WTC11 (cell line): ENCODE results near the gene PIK3C2A. TPM values are rescaled to one million over a fixed set of nuclear protein-coding genes. Genes with fewer than 3 reads are reported as not detected.

Experiments
- ATAC-seq: fragments of 200-7000 bp; cut with Tn5 transposase; 2 replicates; pipeline ENCODE4 v1.10.0; 2021; ENCODE audit warnings: mild to moderate bottlenecking, moderate library complexity
- CTCF ChIA-PET: fragments of 300-600 bp; sonication (Branson Sonifier 250); formaldehyde crosslinking; loops from one replicate; lab custom pipeline; 2021; ENCODE audit warnings: antibody characterized with exemption; lab: Charles Lee
- POLR2A ChIA-PET: fragments of 350-600 bp; sonication (Branson Sonifier 250); formaldehyde crosslinking; loops from one replicate; lab custom pipeline; 2021; ENCODE audit warnings: antibody characterized with exemption; lab: Charles Lee
- DNase-seq: peaks from one replicate; pipeline ENCODE4 v3.0.0; 2021; ENCODE audit warnings: low spot score
- H3K27ac Mint-ChIP-seq: 2 replicates; pipeline ENCODE4 v1.8.0; 2021; ENCODE audit warnings: mixed read lengths
- H3K27me3 Mint-ChIP-seq: 2 replicates; pipeline ENCODE4 v1.8.0; 2021; ENCODE audit warnings: low read depth, mild to moderate bottlenecking, moderate library complexity, mixed read lengths
- H3K36me3 Mint-ChIP-seq: 2 replicates; pipeline ENCODE4 v1.8.0; 2021; ENCODE audit warnings: mixed read lengths
- H3K4me1 Mint-ChIP-seq: 2 replicates; pipeline ENCODE4 v1.8.0; 2022; ENCODE audit warnings: mixed read lengths
- H3K4me3 Mint-ChIP-seq: 2 replicates; pipeline ENCODE4 v1.8.0; 2021; ENCODE audit warnings: mild to moderate bottlenecking, moderate library complexity, mixed read lengths
- H3K9me3 Mint-ChIP-seq: 2 replicates; pipeline ENCODE4 v1.8.0; 2021; ENCODE audit warnings: mixed read lengths
- CREB1 ChIP-seq: sonication (generic); formaldehyde crosslinking; IDR thresholded peaks from 2 replicates; pipeline ENCODE4 v1.8.0; 2023; ENCODE audit warnings: mild to moderate bottlenecking, missing genetic modification reagents
- EMX1 ChIP-seq: fragments of 250-450 bp; sonication (Bioruptor Pico); IDR thresholded peaks from 2 replicates; pipeline ENCODE4 v1.8.0; 2021; ENCODE audit warnings: mild to moderate bottlenecking
- FOXK1 ChIP-seq: sonication (generic); formaldehyde crosslinking; IDR thresholded peaks from 2 replicates; pipeline ENCODE4 v1.8.0; 2022; ENCODE audit warnings: mild to moderate bottlenecking, moderate library complexity, missing genetic modification reagents
- GABPB1 ChIP-seq: sonication (generic); formaldehyde crosslinking; IDR thresholded peaks from 2 replicates; pipeline ENCODE4 v1.8.1; 2023; ENCODE audit warnings: mild to moderate bottlenecking, missing genetic modification reagents
- GTF2I ChIP-seq: fragments of 250-450 bp; sonication (Bioruptor Pico); conservative IDR thresholded peaks from 2 replicates; pipeline ENCODE4 v1.4.0; 2021; ENCODE audit warnings: mild to moderate bottlenecking
- JAZF1 ChIP-seq: fragments of 250-450 bp; sonication (Bioruptor Pico); IDR thresholded peaks from 2 replicates; pipeline ENCODE4 v1.9.0; 2021; ENCODE audit warnings: moderate library complexity, mild to moderate bottlenecking, inconsistent platforms
- MXD4 ChIP-seq: fragments of 250-450 bp; sonication (Bioruptor Pico); IDR thresholded peaks from 2 replicates; pipeline ENCODE4 v1.8.0; 2021; ENCODE audit warnings: mild to moderate bottlenecking, moderate library complexity, borderline replicate concordance
- NFATC4 ChIP-seq: fragments of 250-450 bp; sonication (Bioruptor Pico); IDR thresholded peaks from 2 replicates; pipeline ENCODE4 v1.9.0; 2021; ENCODE audit warnings: mild to moderate bottlenecking
- NR2C2 ChIP-seq: sonication (generic); formaldehyde crosslinking; IDR thresholded peaks from 2 replicates; pipeline ENCODE4 v1.8.0; 2022; ENCODE audit warnings: mild to moderate bottlenecking, missing genetic modification reagents
- NR3C1 ChIP-seq: sonication (generic); formaldehyde crosslinking; conservative IDR thresholded peaks from 2 replicates; pipeline ENCODE4 v1.8.1; 2023; ENCODE audit warnings: low read depth, mild to moderate bottlenecking, missing genetic modification reagents
- OVOL2 ChIP-seq: fragments of 250-450 bp; sonication (Bioruptor Pico); IDR thresholded peaks from 2 replicates; pipeline ENCODE4 v1.9.0; 2021; ENCODE audit warnings: mild to moderate bottlenecking, borderline replicate concordance
- RELA ChIP-seq: sonication (generic); formaldehyde crosslinking; IDR thresholded peaks from 2 replicates; pipeline ENCODE4 v1.8.1; 2022; ENCODE audit warnings: missing genetic modification reagents, mild to moderate bottlenecking, borderline replicate concordance
- RORB ChIP-seq: fragments of 250-450 bp; sonication (Bioruptor Pico); IDR thresholded peaks from 2 replicates; pipeline ENCODE4 v1.9.0; 2021; ENCODE audit warnings: mild to moderate bottlenecking
- TCF7 ChIP-seq: sonication (generic); formaldehyde crosslinking; IDR thresholded peaks from 2 replicates; pipeline ENCODE4 v1.8.0; 2022; ENCODE audit warnings: mild to moderate bottlenecking, low read depth, missing genetic modification reagents, moderate library complexity
- TP53 ChIP-seq: sonication (generic); formaldehyde crosslinking; IDR thresholded peaks from 2 replicates; pipeline ENCODE4 v1.8.1; 2023; ENCODE audit warnings: mild to moderate bottlenecking, missing genetic modification reagents
- ZNF121 ChIP-seq: sonication (generic); formaldehyde crosslinking; IDR thresholded peaks from 2 replicates; pipeline ENCODE4 v1.8.0; 2023; ENCODE audit warnings: missing genetic modification reagents
- ZNF138 ChIP-seq: sonication (generic); formaldehyde crosslinking; conservative IDR thresholded peaks from 2 replicates; pipeline ENCODE4 v1.8.1; 2022; ENCODE audit warnings: mild to moderate bottlenecking, moderate library complexity, missing genetic modification reagents
- ZNF219 ChIP-seq: sonication (generic); formaldehyde crosslinking; IDR thresholded peaks from 2 replicates; pipeline ENCODE4 v1.8.0; 2023; ENCODE audit warnings: missing genetic modification reagents, mild to moderate bottlenecking, borderline replicate concordance
- ZNF423 ChIP-seq: fragments of 250-450 bp; sonication (Bioruptor Pico); IDR thresholded peaks from 2 replicates; pipeline ENCODE4 v2.1.2; 2022; ENCODE audit warnings: mild to moderate bottlenecking, moderate library complexity
- ZNF671 ChIP-seq: fragments of 250-450 bp; sonication (Bioruptor Pico); IDR thresholded peaks from 2 replicates; pipeline ENCODE4 v1.8.0; 2021; ENCODE audit warnings: mild to moderate bottlenecking
- total RNA-seq: library from RNA; stranded (reverse); gene quantifications from 3 replicates; pipeline ENCODE4 v1.2.3, GENCODE V29; 2021
- TF ChIP-seq, protein P1 (sequence below): fragments of 250-450 bp; sonication (Bioruptor Pico); conservative IDR thresholded peaks from 2 replicates; pipeline ENCODE4 v1.9.0; 2021; ENCODE audit warnings: mild to moderate bottlenecking
- TF ChIP-seq, protein P2 (sequence below): sonication (generic); formaldehyde crosslinking; IDR thresholded peaks from 2 replicates; pipeline ENCODE4 v1.8.0; 2022; ENCODE audit warnings: mild to moderate bottlenecking, missing genetic modification reagents
- TF ChIP-seq, protein P3 (sequence below): fragments of 250-450 bp; sonication (Bioruptor Pico); IDR thresholded peaks from 2 replicates; pipeline ENCODE4 v1.9.0; 2021; ENCODE audit warnings: mild to moderate bottlenecking
- TF ChIP-seq, protein P4 (sequence below): sonication (generic); formaldehyde crosslinking; IDR thresholded peaks from 2 replicates; pipeline ENCODE4 v1.8.0; 2023; ENCODE audit warnings: missing genetic modification reagents
- TF ChIP-seq, protein P5 (sequence below): sonication (generic); formaldehyde crosslinking; IDR thresholded peaks from 2 replicates; pipeline ENCODE4 v1.8.0; 2023; ENCODE audit warnings: missing genetic modification reagents, mild to moderate bottlenecking, borderline replicate concordance
- TF ChIP-seq, protein P6 (sequence below): fragments of 250-450 bp; sonication (Bioruptor Pico); IDR thresholded peaks from 2 replicates; pipeline ENCODE4 v1.9.0; 2021; ENCODE audit warnings: mild to moderate bottlenecking

The PIK3C2A gene
- total RNA-seq, 1 experiment from 2014 or later, result 105 TPM

DNA sequence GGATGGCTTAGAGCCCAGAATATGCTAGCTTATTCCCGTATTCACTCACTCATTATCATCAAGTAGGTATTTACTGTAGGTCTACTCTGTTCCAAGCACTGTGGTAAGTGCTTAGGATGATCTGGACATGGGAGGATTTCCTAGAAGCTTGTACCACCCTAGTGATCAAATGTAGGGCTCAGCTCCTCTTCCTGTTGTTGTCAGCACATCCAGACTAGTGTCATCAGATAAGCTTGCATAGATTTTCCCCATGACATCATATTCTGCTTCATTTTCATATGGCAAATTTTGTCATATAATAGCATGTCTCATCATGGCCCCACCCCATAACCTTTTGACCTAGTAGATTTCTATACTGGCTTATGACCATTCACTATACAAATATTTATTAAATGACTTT lies 49.4 kb upstream of the PIK3C2A start (continued):
- TF ChIP-seq, protein P1, sequence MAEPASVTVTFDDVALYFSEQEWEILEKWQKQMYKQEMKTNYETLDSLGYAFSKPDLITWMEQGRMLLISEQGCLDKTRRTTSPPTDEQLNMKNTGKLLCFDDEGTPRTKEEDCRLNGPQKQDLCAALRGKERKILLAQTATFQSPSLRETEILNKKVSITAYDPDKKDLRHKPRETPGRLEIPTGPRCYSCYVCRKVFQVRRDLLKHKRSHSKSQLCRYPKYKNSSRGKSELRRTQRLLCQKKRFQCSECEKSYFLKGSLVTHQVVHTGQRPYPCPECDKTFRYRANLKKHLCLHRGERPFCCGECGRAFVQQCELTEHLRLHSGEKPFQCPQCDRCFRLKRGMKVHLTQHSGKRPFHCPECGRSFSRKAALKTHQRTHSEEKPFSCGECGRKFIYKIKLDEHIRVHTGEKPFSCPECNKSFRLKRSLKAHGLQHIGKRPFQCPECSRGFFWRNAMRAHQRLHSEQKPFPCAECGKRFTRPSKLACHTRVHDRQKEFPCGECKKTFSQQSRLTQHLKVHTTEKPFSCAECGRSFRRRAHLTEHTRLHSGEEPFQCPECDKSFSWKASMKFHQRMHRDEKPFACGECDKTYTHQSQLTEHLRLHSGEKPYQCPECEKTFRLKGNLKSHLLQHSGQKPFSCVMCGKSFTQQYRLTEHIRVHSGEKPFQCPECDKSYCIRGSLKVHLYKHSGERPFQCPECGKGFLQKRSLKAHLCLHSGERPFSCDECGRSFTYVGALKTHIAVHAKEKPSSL (CRISPR knock-in tag), result no peak
- TF ChIP-seq GABPB1 (CRISPR knock-in tag), result no peak
- TF ChIP-seq, protein P2, sequence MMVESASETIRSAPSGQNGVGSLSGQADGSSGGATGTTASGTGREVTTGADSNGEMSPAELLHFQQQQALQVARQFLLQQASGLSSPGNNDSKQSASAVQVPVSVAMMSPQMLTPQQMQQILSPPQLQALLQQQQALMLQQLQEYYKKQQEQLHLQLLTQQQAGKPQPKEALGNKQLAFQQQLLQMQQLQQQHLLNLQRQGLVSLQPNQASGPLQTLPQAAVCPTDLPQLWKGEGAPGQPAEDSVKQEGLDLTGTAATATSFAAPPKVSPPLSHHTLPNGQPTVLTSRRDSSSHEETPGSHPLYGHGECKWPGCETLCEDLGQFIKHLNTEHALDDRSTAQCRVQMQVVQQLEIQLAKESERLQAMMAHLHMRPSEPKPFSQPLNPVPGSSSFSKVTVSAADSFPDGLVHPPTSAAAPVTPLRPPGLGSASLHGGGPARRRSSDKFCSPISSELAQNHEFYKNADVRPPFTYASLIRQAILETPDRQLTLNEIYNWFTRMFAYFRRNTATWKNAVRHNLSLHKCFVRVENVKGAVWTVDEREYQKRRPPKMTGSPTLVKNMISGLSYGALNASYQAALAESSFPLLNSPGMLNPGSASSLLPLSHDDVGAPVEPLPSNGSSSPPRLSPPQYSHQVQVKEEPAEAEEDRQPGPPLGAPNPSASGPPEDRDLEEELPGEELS (CRISPR knock-in tag), result no peak
- no peak for TF ChIP-seq FOXK1 (CRISPR knock-in tag)
- TF ChIP-seq EMX1 (CRISPR knock-in tag), result no peak
- TF ChIP-seq ZNF138, result no peak
- no peak for TF ChIP-seq GTF2I
- TF ChIP-seq MXD4 (CRISPR knock-in tag), result no peak
- TF ChIP-seq JAZF1, result no peak

DNA sequence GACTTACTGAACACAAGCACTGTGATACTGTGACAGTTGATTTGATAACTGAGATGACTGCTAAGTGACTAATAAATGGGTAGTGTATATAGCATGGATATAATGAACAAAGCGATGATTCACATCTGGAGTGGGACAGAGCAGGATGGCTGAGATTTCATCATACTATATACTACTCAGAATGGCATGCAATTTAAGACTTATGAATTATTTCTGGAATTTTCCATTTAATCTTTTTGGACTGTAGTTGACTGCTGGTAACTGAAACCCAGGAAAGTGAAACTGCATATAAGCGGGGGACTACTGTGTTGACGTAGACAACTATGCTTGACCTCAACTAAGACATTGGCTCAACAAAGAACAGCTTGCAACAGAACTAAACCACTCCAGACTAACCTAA lies 48.7 kb upstream of the PIK3C2A start:
- no peak overlapping the region for H3K27ac Mint-ChIP-seq
- DNase-seq (no peak), ATAC-seq (no peak)
- ChIA-PET POLR2A (no interaction called here), CTCF (interaction anchor here (1.0 kb wide), 1 partner anchor 147 kb away, joined by 3 read pairs; no protein-coding TSS in a partner anchor)
- no peaks in the 10 kb centered on the region for H3K4me1 Mint-ChIP-seq
- H3K36me3 Mint-ChIP-seq, result no peaks in the 10 kb centered on the region
- no peak overlapping the region for H3K4me3 Mint-ChIP-seq
- TF ChIP-seq, protein P3, sequence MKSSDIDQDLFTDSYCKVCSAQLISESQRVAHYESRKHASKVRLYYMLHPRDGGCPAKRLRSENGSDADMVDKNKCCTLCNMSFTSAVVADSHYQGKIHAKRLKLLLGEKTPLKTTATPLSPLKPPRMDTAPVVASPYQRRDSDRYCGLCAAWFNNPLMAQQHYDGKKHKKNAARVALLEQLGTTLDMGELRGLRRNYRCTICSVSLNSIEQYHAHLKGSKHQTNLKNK (CRISPR knock-in tag), result no peak
- no peak for TF ChIP-seq NFATC4
- TF ChIP-seq TP53, result no peak
- no peak for TF ChIP-seq RELA (CRISPR knock-in tag)
- TF ChIP-seq, protein P4, sequence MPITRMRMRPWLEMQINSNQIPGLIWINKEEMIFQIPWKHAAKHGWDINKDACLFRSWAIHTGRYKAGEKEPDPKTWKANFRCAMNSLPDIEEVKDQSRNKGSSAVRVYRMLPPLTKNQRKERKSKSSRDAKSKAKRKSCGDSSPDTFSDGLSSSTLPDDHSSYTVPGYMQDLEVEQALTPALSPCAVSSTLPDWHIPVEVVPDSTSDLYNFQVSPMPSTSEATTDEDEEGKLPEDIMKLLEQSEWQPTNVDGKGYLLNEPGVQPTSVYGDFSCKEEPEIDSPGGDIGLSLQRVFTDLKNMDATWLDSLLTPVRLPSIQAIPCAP, result no peak
- no peak for TF ChIP-seq ZNF121 (CRISPR knock-in tag)
- TF ChIP-seq, protein P5, sequence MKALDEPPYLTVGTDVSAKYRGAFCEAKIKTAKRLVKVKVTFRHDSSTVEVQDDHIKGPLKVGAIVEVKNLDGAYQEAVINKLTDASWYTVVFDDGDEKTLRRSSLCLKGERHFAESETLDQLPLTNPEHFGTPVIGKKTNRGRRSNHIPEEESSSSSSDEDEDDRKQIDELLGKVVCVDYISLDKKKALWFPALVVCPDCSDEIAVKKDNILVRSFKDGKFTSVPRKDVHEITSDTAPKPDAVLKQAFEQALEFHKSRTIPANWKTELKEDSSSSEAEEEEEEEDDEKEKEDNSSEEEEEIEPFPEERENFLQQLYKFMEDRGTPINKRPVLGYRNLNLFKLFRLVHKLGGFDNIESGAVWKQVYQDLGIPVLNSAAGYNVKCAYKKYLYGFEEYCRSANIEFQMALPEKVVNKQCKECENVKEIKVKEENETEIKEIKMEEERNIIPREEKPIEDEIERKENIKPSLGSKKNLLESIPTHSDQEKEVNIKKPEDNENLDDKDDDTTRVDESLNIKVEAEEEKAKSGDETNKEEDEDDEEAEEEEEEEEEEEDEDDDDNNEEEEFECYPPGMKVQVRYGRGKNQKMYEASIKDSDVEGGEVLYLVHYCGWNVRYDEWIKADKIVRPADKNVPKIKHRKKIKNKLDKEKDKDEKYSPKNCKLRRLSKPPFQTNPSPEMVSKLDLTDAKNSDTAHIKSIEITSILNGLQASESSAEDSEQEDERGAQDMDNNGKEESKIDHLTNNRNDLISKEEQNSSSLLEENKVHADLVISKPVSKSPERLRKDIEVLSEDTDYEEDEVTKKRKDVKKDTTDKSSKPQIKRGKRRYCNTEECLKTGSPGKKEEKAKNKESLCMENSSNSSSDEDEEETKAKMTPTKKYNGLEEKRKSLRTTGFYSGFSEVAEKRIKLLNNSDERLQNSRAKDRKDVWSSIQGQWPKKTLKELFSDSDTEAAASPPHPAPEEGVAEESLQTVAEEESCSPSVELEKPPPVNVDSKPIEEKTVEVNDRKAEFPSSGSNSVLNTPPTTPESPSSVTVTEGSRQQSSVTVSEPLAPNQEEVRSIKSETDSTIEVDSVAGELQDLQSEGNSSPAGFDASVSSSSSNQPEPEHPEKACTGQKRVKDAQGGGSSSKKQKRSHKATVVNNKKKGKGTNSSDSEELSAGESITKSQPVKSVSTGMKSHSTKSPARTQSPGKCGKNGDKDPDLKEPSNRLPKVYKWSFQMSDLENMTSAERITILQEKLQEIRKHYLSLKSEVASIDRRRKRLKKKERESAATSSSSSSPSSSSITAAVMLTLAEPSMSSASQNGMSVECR (CRISPR knock-in tag), result no peak
- no peak for TF ChIP-seq OVOL2
- TF ChIP-seq, protein P6, sequence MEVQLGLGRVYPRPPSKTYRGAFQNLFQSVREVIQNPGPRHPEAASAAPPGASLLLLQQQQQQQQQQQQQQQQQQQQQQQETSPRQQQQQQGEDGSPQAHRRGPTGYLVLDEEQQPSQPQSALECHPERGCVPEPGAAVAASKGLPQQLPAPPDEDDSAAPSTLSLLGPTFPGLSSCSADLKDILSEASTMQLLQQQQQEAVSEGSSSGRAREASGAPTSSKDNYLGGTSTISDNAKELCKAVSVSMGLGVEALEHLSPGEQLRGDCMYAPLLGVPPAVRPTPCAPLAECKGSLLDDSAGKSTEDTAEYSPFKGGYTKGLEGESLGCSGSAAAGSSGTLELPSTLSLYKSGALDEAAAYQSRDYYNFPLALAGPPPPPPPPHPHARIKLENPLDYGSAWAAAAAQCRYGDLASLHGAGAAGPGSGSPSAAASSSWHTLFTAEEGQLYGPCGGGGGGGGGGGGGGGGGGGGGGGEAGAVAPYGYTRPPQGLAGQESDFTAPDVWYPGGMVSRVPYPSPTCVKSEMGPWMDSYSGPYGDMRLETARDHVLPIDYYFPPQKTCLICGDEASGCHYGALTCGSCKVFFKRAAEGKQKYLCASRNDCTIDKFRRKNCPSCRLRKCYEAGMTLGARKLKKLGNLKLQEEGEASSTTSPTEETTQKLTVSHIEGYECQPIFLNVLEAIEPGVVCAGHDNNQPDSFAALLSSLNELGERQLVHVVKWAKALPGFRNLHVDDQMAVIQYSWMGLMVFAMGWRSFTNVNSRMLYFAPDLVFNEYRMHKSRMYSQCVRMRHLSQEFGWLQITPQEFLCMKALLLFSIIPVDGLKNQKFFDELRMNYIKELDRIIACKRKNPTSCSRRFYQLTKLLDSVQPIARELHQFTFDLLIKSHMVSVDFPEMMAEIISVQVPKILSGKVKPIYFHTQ, result no peak
- no peak for TF ChIP-seq ZNF423 (CRISPR knock-in tag)
- no peak for TF ChIP-seq CREB1 (CRISPR knock-in tag)
- no peak for TF ChIP-seq MXD4 (CRISPR knock-in tag)
- no peak for TF ChIP-seq RORB
- no peak for TF ChIP-seq ZNF219 (CRISPR knock-in tag)
- no peak for TF ChIP-seq NR2C2 (CRISPR knock-in tag)
- TF ChIP-seq TCF7, result no peak
- no peak for TF ChIP-seq JAZF1
- no peak for TF ChIP-seq ZNF671 (CRISPR knock-in tag)
- TF ChIP-seq NR3C1 (CRISPR knock-in tag), result no peak
- no peaks in the 10 kb centered on the region for H3K27me3 Mint-ChIP-seq
- H3K9me3 Mint-ChIP-seq, result no peaks in the 10 kb centered on the region
